HepG2 (cell line): Measurements from ENCODE around the gene MYORG. TPM values are rescaled to one million over a fixed set of nuclear protein-coding genes. Genes with fewer than 3 reads are reported as not detected.

Source experiments
- FOXA3 ChIP-seq: IDR thresholded peaks from 2 replicates; pipeline ENCODE4 v1.6.1; 2016; ENCODE audit warnings: missing genetic modification reagents, missing compliant biosample characterization
- HDAC2 ChIP-seq: sonication (generic); formaldehyde crosslinking; IDR thresholded peaks from 2 replicates; pipeline ENCODE4 v1.4.0; 2020; ENCODE audit warnings: missing genetic modification reagents
- HMGA1 ChIP-seq: sonication (generic); formaldehyde crosslinking; conservative IDR thresholded peaks from 2 replicates; pipeline ENCODE4 v1.4.0; 2020; ENCODE audit warnings: missing genetic modification reagents
- IRF1 ChIP-seq: sonication (generic); formaldehyde crosslinking; IDR thresholded peaks from 2 replicates; pipeline ENCODE4 v1.4.0; 2020; ENCODE audit warnings: low read depth, mild to moderate bottlenecking, missing genetic modification reagents
- JARID2 ChIP-seq: sonication (generic); formaldehyde crosslinking; IDR thresholded peaks from 2 replicates; pipeline ENCODE4 v1.8.1; 2023; ENCODE audit warnings: missing genetic modification reagents, inconsistent platforms; ENCODE audit not compliant: insufficient replicate concordance
- KAT2B ChIP-seq: fragments of 150-350 bp; IDR thresholded peaks from 2 replicates; pipeline ENCODE4 v1.6.1; 2014; ENCODE audit warnings: low read depth, low read length, borderline replicate concordance
- KLF12 ChIP-seq: sonication (generic); formaldehyde crosslinking; IDR thresholded peaks from 2 replicates; pipeline ENCODE4 v1.4.0; 2020; ENCODE audit warnings: missing genetic modification reagents, borderline replicate concordance
- NKX3-1 ChIP-seq: sonication (generic); formaldehyde crosslinking; IDR thresholded peaks from 2 replicates; pipeline ENCODE4 v1.5.0; 2020; ENCODE audit warnings: missing genetic modification reagents
- PHB2 ChIP-seq: fragments of 450-650 bp; IDR thresholded peaks from 2 replicates; pipeline ENCODE4 v1.6.1; 2018; ENCODE audit not compliant: partially characterized antibody
- POGK ChIP-seq: sonication (generic); formaldehyde crosslinking; conservative IDR thresholded peaks from 2 replicates; pipeline ENCODE4 v1.8.0; 2022; ENCODE audit warnings: mild to moderate bottlenecking, moderate library complexity, missing genetic modification reagents
- POGZ ChIP-seq: sonication (generic); formaldehyde crosslinking; IDR thresholded peaks from 2 replicates; pipeline ENCODE4 v1.4.0; 2020; ENCODE audit warnings: mild to moderate bottlenecking, missing genetic modification reagents
- RERE ChIP-seq: IDR thresholded peaks from 2 replicates; pipeline ENCODE4 v1.6.1; 2016; ENCODE audit warnings: low read depth, missing genetic modification reagents, missing compliant biosample characterization
- RFXANK ChIP-seq: IDR thresholded peaks from 2 replicates; pipeline ENCODE4 v1.6.1; 2016
- SUZ12 ChIP-seq: fragments of 150-350 bp; IDR thresholded peaks from 2 replicates; pipeline ENCODE4 v1.6.1; 2014; ENCODE audit warnings: low read depth, low read length
- SYNCRIP ChIP-seq: fragments of 200-400 bp; formaldehyde crosslinking; IDR thresholded peaks from 2 replicates; pipeline ENCODE4 v1.6.1; 2018; ENCODE audit warnings: mild to moderate bottlenecking, low read depth, low read length; ENCODE audit not compliant: insufficient read depth
- ZNF337 ChIP-seq: sonication (generic); formaldehyde crosslinking; IDR thresholded peaks from 2 replicates; pipeline ENCODE4 v1.5.1; 2020; ENCODE audit warnings: missing genetic modification reagents, low read depth, mild to moderate bottlenecking, borderline replicate concordance
- ZNF430 ChIP-seq: sonication (generic); formaldehyde crosslinking; IDR thresholded peaks from 2 replicates; pipeline ENCODE4 v1.9.0; 2021; ENCODE audit warnings: mild to moderate bottlenecking, missing genetic modification reagents
- ZNF460 ChIP-seq: sonication (generic); formaldehyde crosslinking; IDR thresholded peaks from 2 replicates; pipeline ENCODE4 v1.5.1; 2020; ENCODE audit warnings: missing genetic modification reagents, mild to moderate bottlenecking, borderline replicate concordance
- ZNF550 ChIP-seq: sonication (generic); formaldehyde crosslinking; IDR thresholded peaks from 2 replicates; pipeline ENCODE4 v1.4.0; 2020; ENCODE audit warnings: mild to moderate bottlenecking, missing genetic modification reagents, borderline replicate concordance
- ZNF557 ChIP-seq: sonication (generic); formaldehyde crosslinking; IDR thresholded peaks from 2 replicates; pipeline ENCODE4 v1.4.0; 2020; ENCODE audit warnings: missing genetic modification reagents
- ZNF766 ChIP-seq: sonication (generic); formaldehyde crosslinking; IDR thresholded peaks from 2 replicates; pipeline ENCODE4 v1.5.0; 2020; ENCODE audit warnings: missing genetic modification reagents, borderline replicate concordance
- ZNF780A ChIP-seq: sonication (generic); formaldehyde crosslinking; IDR thresholded peaks from 2 replicates; pipeline ENCODE4 v1.8.0; 2022; ENCODE audit warnings: mild to moderate bottlenecking, missing genetic modification reagents, moderate library complexity
- polyA plus RNA-seq, 8 experiments: library from polyadenylated mRNA; depleted of rRNA in 3 of 8; stranded (reverse) in 7 of 8; unstranded in 1 of 8; fragments of >200 nt; fragmentation: Illumina TruSeq in 4 of 8; extraction: Trizol in 4 of 8; gene quantifications; 2 replicates each; pipeline versions ENCODE4 v1.2.1 to v1.2.3, GENCODE V29; 2011 to 2016; ENCODE audit warnings: low read depth in 4 of 8, missing spikeins in 1 of 8, mixed read lengths in 1 of 8; ENCODE audit not compliant: insufficient read depth in 1 of 8
- total RNA-seq, 5 experiments: library from RNA; depleted of rRNA; stranded (reverse); fragments of >200 nt; fragmentation: Illumina TruSeq; extraction: Trizol; gene quantifications; 2 replicates each; pipeline ENCODE4 v1.2.3, GENCODE V29; 2016; ENCODE audit warnings: low read depth in 1 of 5

The MYORG gene
- total and polyA plus RNA-seq, 2 of the 13 experiments (the other 11 are each of a cell fraction or from before 2014, with no cell fraction given) = 11.1 to 22.4 TPM

GRCh38 chr9:34328987-34329832 is 47.5 kb downstream of the MYORG start, which contains the start of the genes KIF24 and NUDT2 (continued):
- TF ChIP-seq ZNF430 (CRISPR knock-in tag) (no peak), RFXANK (CRISPR knock-in tag) (peak; percentile 94), HMGA1 (CRISPR knock-in tag) (no peak), RERE (CRISPR knock-in tag) (no peak), ZNF550 (CRISPR knock-in tag) (no peak), FOXA3 (CRISPR knock-in tag) (no peak), ZNF460 (no peak), SYNCRIP (no peak), KLF12 (CRISPR knock-in tag) (0 out of 2 replicates have a peak, but pooled peaks have one; percentile 15), PHB2 (no peak), POGZ (CRISPR knock-in tag) (peak; percentile 78), POGK (CRISPR knock-in tag) (peak; percentile 13; the same call in 1 of the 2 replicates), JARID2 (CRISPR knock-in tag) (no peak), KAT2B (no peak), HDAC2 (CRISPR knock-in tag) (peak; percentile 76), ZNF337 (CRISPR knock-in tag) (no peak), ZNF766 (CRISPR knock-in tag) (no peak), NKX3-1 (CRISPR knock-in tag) (no peak), ZNF557 (CRISPR knock-in tag) (no peak), SUZ12 (no peak), IRF1 (CRISPR knock-in tag) (no peak), ZNF780A (no peak)
